ENCODE measurements around the gene TERC.
"Not testable (repeated sequence)": the region's sequence is repeated elsewhere in the genome, so short reads cannot be mapped to it uniquely, and the experiment has no call there.

The TERC gene

GRCh38 chr3:169758359-169758994 is 6.4 kb downstream of the TERC start:
- no peaks in the 10 kb centered on the region; the same call in 1 of the 2 replicates for H3K4me1 ChIP-seq
- no peak overlapping the region for H3K4me3 ChIP-seq
- H3K9me3 ChIP-seq, result 0 out of 2 replicates have a peak, but pooled peaks cover 4% of the 10 kb centered on the region
- in situ Hi-C loops (cut with MboI; ENCODE audit: low sequenced_read_pairs), result no loop called here
- H3K36me3 ChIP-seq (replicated peaks), result no peaks in the 10 kb centered on the region
- H3K27me3 ChIP-seq (ENCODE audit: low read depth), result no peaks in the 10 kb centered on the region
- no peak for DNase-seq (ENCODE audit: low spot score in 2 of 2)

- no peak for DNase-seq (ENCODE audit: low spot score in 2 of 2)
- Histone ChIP-seq H3K27me3 (ENCODE audit: low read depth) (peaks cover 8% of the 10 kb centered on the region), H3K4me3 (no peak overlapping the region), H3K4me1 (no peaks in the 10 kb centered on the region), H3K36me3 (replicated peaks) (no peaks in the 10 kb centered on the region), H3K9me3 (no peaks in the 10 kb centered on the region)
- in situ Hi-C loops (cut with MboI; ENCODE audit: low sequenced_read_pairs), result no loop called here
Measured at GRCh38 chr3:169755488-169755887, 9.4 kb downstream of the TERC start.

- Histone ChIP-seq H3K4me1 (no peaks in the 10 kb centered on the region), H3K27me3 (ENCODE audit: low read depth) (peaks cover 8% of the 10 kb centered on the region), H3K36me3 (replicated peaks) (no peaks in the 10 kb centered on the region), H3K4me3 (no peak overlapping the region), H3K9me3 (no peaks in the 10 kb centered on the region)
- in situ Hi-C loops (cut with MboI; ENCODE audit: low sequenced_read_pairs), result no loop called here
- no peak for DNase-seq (ENCODE audit: low spot score in 2 of 2)
Measured at GRCh38 chr3:169754711-169755110, 10.1 kb downstream of the TERC start.

- no peaks in the 10 kb centered on the region for H3K36me3 ChIP-seq (replicated peaks)
- peaks cover 11% of the 10 kb centered on the region for H3K27me3 ChIP-seq (ENCODE audit: low read depth)
- no peaks in the 10 kb centered on the region for H3K9me3 ChIP-seq
- H3K4me3 ChIP-seq, result no peak overlapping the region
- no peak for DNase-seq (ENCODE audit: low spot score in 2 of 2)
- H3K4me1 ChIP-seq, result no peaks in the 10 kb centered on the region
- in situ Hi-C loops (cut with MboI; ENCODE audit: low sequenced_read_pairs), result no loop called here
Measured at GRCh38 chr3:169751875-169752274, 13.0 kb downstream of the TERC start.

GRCh38 chr3:169750665-169751064 is 14.2 kb downstream of the TERC start:
- in situ Hi-C loops (cut with MboI; ENCODE audit: low sequenced_read_pairs), result no loop called here
- no peaks in the 10 kb centered on the region for H3K9me3 ChIP-seq
- no peaks in the 10 kb centered on the region for H3K4me1 ChIP-seq
- DNase-seq (ENCODE audit: low spot score in 2 of 2), result no peak
- no peak overlapping the region for H3K4me3 ChIP-seq
- H3K27me3 ChIP-seq (ENCODE audit: low read depth), result peaks cover 14% of the 10 kb centered on the region
- H3K36me3 ChIP-seq (replicated peaks), result no peaks in the 10 kb centered on the region

GRCh38 chr3:169748670-169749069 is 16.2 kb downstream of the TERC start:
- Histone ChIP-seq H3K27me3 (ENCODE audit: low read depth) (peaks cover 14% of the 10 kb centered on the region), H3K9me3 (no peaks in the 10 kb centered on the region), H3K36me3 (replicated peaks) (no peaks in the 10 kb centered on the region), H3K4me1 (no peaks in the 10 kb centered on the region), H3K4me3 (no peak overlapping the region)
- no peak for DNase-seq (ENCODE audit: low spot score in 2 of 2)
- in situ Hi-C loops (cut with MboI; ENCODE audit: low sequenced_read_pairs), result no loop called here

- in situ Hi-C loops (cut with MboI; ENCODE audit: low sequenced_read_pairs), result no loop called here
- Histone ChIP-seq H3K4me1 (no peaks in the 10 kb centered on the region), H3K9me3 (no peaks in the 10 kb centered on the region), H3K27me3 (ENCODE audit: low read depth) (peaks cover 12% of the 10 kb centered on the region), H3K4me3 (no peak overlapping the region), H3K36me3 (replicated peaks) (no peaks in the 10 kb centered on the region)
- no peak for DNase-seq (ENCODE audit: low spot score in 2 of 2)
Measured at GRCh38 chr3:169746924-169747323, 17.9 kb downstream of the TERC start.

GRCh38 chr3:169744366-169745054 is 20.4 kb downstream of the TERC start:
- no peaks in the 10 kb centered on the region for H3K9me3 ChIP-seq
- H3K27me3 ChIP-seq (ENCODE audit: low read depth), result peaks cover 5% of the 10 kb centered on the region
- no peaks in the 10 kb centered on the region for H3K36me3 ChIP-seq (replicated peaks)
- no peak for DNase-seq (ENCODE audit: low spot score in 2 of 2)
- in situ Hi-C loops (cut with MboI; ENCODE audit: low sequenced_read_pairs), result no loop called here
- H3K4me1 ChIP-seq, result no peaks in the 10 kb centered on the region
- H3K4me3 ChIP-seq, result no peak overlapping the region

GRCh38 chr3:169739067-169739466 is 25.8 kb downstream of the TERC start:
- in situ Hi-C loops (cut with MboI; ENCODE audit: low sequenced_read_pairs), result no loop called here
- DNase-seq (ENCODE audit: low spot score in 2 of 2), result peak in 1 of 2 experiments; percentile 8

GRCh38 chr3:169731857-169732256 is 33.0 kb downstream of the TERC start:
- H3K9me3 ChIP-seq; H3K4me3 ChIP-seq; in situ Hi-C loops (cut with MboI; ENCODE audit: low sequenced_read_pairs); H3K27me3 ChIP-seq (ENCODE audit: low read depth); DNase-seq (ENCODE audit: low spot score in 2 of 2); H3K36me3 ChIP-seq (replicated peaks); H3K4me1 ChIP-seq: not testable (repeated sequence)

More at GRCh38 chr3:169739067-169739466, 25.8 kb downstream of the TERC start:
- Histone ChIP-seq H3K9me3 (no peaks in the 10 kb centered on the region; the same call in none of the 2 replicates), H3K27me3 (ENCODE audit: low read depth) (no peaks in the 10 kb centered on the region), H3K4me1 (no peaks in the 10 kb centered on the region), H3K4me3 (no peak overlapping the region), H3K36me3 (replicated peaks) (no peaks in the 10 kb centered on the region)

GRCh38 chr3:169722724-169723123 is 42.1 kb downstream of the TERC start:
- Histone ChIP-seq H3K27me3 (ENCODE audit: low read depth) (peaks cover 15% of the 10 kb centered on the region), H3K4me3 (no peak overlapping the region), H3K4me1 (no peaks in the 10 kb centered on the region), H3K9me3 (no peaks in the 10 kb centered on the region; the same call in 1 of the 2 replicates), H3K36me3 (replicated peaks) (no peaks in the 10 kb centered on the region)
- in situ Hi-C loops (cut with MboI; ENCODE audit: low sequenced_read_pairs), result no loop called here
- DNase-seq (ENCODE audit: low spot score in 2 of 2), result no peak

GRCh38 chr3:169718415-169718814 is 46.4 kb downstream of the TERC start:
- H3K9me3 ChIP-seq; DNase-seq (ENCODE audit: low spot score in 2 of 2); H3K36me3 ChIP-seq (replicated peaks); in situ Hi-C loops (cut with MboI; ENCODE audit: low sequenced_read_pairs); H3K4me3 ChIP-seq; H3K4me1 ChIP-seq: not testable (repeated sequence)
- peaks cover 13% of the 10 kb centered on the region for H3K27me3 ChIP-seq (ENCODE audit: low read depth)

Measured in HAP-1 (cell line).